CD4-positive, alpha-beta T cell treated with Interferon alpha-2 for 1 hour (primary cell): Measurements from ENCODE around the gene MPHOSPH9.
A peak's percentile ranks its signal among the peaks of the same experiment; 100 is the strongest.

ENCODE experiments used
- DNase-seq, 2 donors: peaks; one replicate each; pipeline ENCODE4 v3.0.0-alpha.2; 2020 to 2022

The MPHOSPH9 gene

GRCh38 chr12:123145211-123145610, 87.7 kb downstream of the MPHOSPH9 start:
- DNase-seq, result no peak

- DNase-seq, result no peak
Measured at GRCh38 chr12:123143736-123144461, 89.0 kb downstream of the MPHOSPH9 start.

GRCh38 chr12:123142921-123143735, 89.8 kb downstream of the MPHOSPH9 start:
- peak in 1 of 2 donors; percentile 23 for DNase-seq

- no peak for DNase-seq
Measured at GRCh38 chr12:123142518-123142840, 90.5 kb downstream of the MPHOSPH9 start.

- DNase-seq, result no peak
Measured at GRCh38 chr12:123141615-123142517, 91.1 kb downstream of the MPHOSPH9 start.

- no peak for DNase-seq
Measured at GRCh38 chr12:123140676-123141614, 92.0 kb downstream of the MPHOSPH9 start.

- DNase-seq, result no peak
Measured at GRCh38 chr12:123139926-123140675, 92.8 kb downstream of the MPHOSPH9 start.

GRCh38 chr12:123135688-123136087, 97.3 kb downstream of the MPHOSPH9 start:
- no peak for DNase-seq

- DNase-seq, result no peak
Measured at GRCh38 chr12:123134826-123135225, 98.1 kb downstream of the MPHOSPH9 start.

GRCh38 chr12:123134271-123134671, 98.7 kb downstream of the MPHOSPH9 start:
- DNase-seq, result no peak

- DNase-seq, result no peak
Measured at GRCh38 chr12:123133701-123134100, 99.2 kb downstream of the MPHOSPH9 start.

GRCh38 chr12:123132951-123133619, 99.9 kb downstream of the MPHOSPH9 start:
- DNase-seq, result no peak

- DNase-seq, result peak; percentile 61 to 65
Measured at GRCh38 chr12:123131879-123132402, 101.0 kb downstream of the MPHOSPH9 start.

GRCh38 chr12:123131291-123131832, 101.6 kb downstream of the MPHOSPH9 start:
- no peak for DNase-seq

- DNase-seq, result no peak
Measured at GRCh38 chr12:123129621-123130020, 103.3 kb downstream of the MPHOSPH9 start.

GRCh38 chr12:123127182-123127495, 105.8 kb downstream of the MPHOSPH9 start:
- DNase-seq, result no peak

- no peak for DNase-seq
Measured at GRCh38 chr12:123126294-123127181, 106.4 kb downstream of the MPHOSPH9 start.

GRCh38 chr12:123122626-123123025, 110.3 kb downstream of the MPHOSPH9 start:
- DNase-seq, result no peak

GRCh38 chr12:123121670-123122069, 111.3 kb downstream of the MPHOSPH9 start:
- DNase-seq, result no peak
